PC-3 (cell line): ENCODE results near the gene KYAT1. TPM values are rescaled to one million over a fixed set of nuclear protein-coding genes. Genes with fewer than 3 reads are reported as not detected.

Source experiments
- ATAC-seq: fragments of 200-7000 bp; cut with Tn5 transposase; 2 replicates; pipeline ENCODE4 v1.9.1; 2020; ENCODE audit warnings: mild to moderate bottlenecking, moderate library complexity
- Bru-seq: library from RNA; stranded (reverse); fragments of 400-500 nt; gene quantifications from one replicate; lab custom pipeline; 2021; lab: Mats Ljungman, UMichigan
- BruChase-seq, 2 experiments: library from RNA; stranded (reverse); fragments of 400-500 nt; gene quantifications; one replicate each; lab custom pipeline; 2021; lab: Mats Ljungman, UMichigan
- BruUV-seq: library from RNA; stranded (reverse); fragments of 400-500 nt; replicated peaks from 2 replicates; lab custom pipeline; 2021; lab: Mats Ljungman, UMichigan
- CTCF ChIA-PET: fragments of 300-600 bp; sonication (Branson Sonifier 250); formaldehyde crosslinking; loops from one replicate; lab custom pipeline; 2022; ENCODE audit warnings: antibody characterized with exemption; lab: Charles Lee
- POLR2A ChIA-PET: fragments of 300-600 bp; sonication (Branson Sonifier 250); formaldehyde crosslinking; loops from one replicate; lab custom pipeline; 2022; ENCODE audit warnings: antibody characterized with exemption; ENCODE audit not compliant: unreplicated experiment; lab: Charles Lee
- DNase-seq: peaks from one replicate; pipeline ENCODE4 v3.0.0-alpha.2; 2015
- H2AFZ ChIP-seq: fragments of 300-600 bp; sonication (generic); 2 replicates; pipeline ENCODE4 v1.6.0; 2016; ENCODE audit warnings: antibody characterized with exemption, low read length
- H3F3A ChIP-seq: fragments of 300-600 bp; sonication (generic); one replicate; pipeline ENCODE4 v1.6.0; 2017; ENCODE audit warnings: antibody characterized with exemption, low read length, control low read depth, mild to moderate bottlenecking; ENCODE audit not compliant: unreplicated experiment
- H3K27ac ChIP-seq: fragments of 300-600 bp; sonication (generic); 2 replicates; pipeline ENCODE4 v1.5.1; 2016; ENCODE audit warnings: mild to moderate bottlenecking, low read length
- H3K27me3 ChIP-seq: fragments of 300-600 bp; sonication (generic); 2 replicates; pipeline ENCODE4 v1.6.1; 2016; ENCODE audit warnings: low read length, mixed read lengths
- H3K36me3 ChIP-seq: fragments of 300-600 bp; sonication (generic); 2 replicates; pipeline ENCODE4 v1.6.1; 2016; ENCODE audit warnings: low read depth, mixed run types, low read length, mixed read lengths
- H3K4me1 ChIP-seq: fragments of 300-600 bp; sonication (generic); 2 replicates; pipeline ENCODE4 v1.5.1; 2016; ENCODE audit warnings: low read length; ENCODE audit not compliant: insufficient read depth
- H3K4me2 ChIP-seq: fragments of 300-600 bp; sonication (generic); 2 replicates; pipeline ENCODE4 v1.6.0; 2016; ENCODE audit warnings: low read length
- H3K4me3 ChIP-seq: fragments of 300-600 bp; sonication (generic); 2 replicates; pipeline ENCODE4 v1.5.1; 2016; ENCODE audit warnings: mild to moderate bottlenecking, low read length, mixed read lengths
- H3K79me2 ChIP-seq: fragments of 300-600 bp; sonication (generic); 2 replicates; pipeline ENCODE4 v1.6.1; 2017; ENCODE audit warnings: low read length, mixed read lengths
- H3K9ac ChIP-seq: fragments of 300-600 bp; sonication (generic); 2 replicates; pipeline ENCODE4 v1.6.0; 2016; ENCODE audit warnings: mild to moderate bottlenecking, low read length
- H3K9me2 ChIP-seq: fragments of 300-600 bp; sonication (generic); replicated peaks from 2 replicates; pipeline ENCODE4 v1.6.1; 2016; ENCODE audit warnings: mixed run types, low read length, mixed read lengths
- H3K9me3 ChIP-seq: fragments of 300-600 bp; sonication (generic); 2 replicates; pipeline ENCODE4 v1.6.1; 2016; ENCODE audit warnings: low read length, mixed read lengths
- H4K20me1 ChIP-seq: fragments of 300-600 bp; sonication (generic); 2 replicates; pipeline ENCODE4 v1.6.1; 2016; ENCODE audit warnings: low read length, mixed read lengths
- CTCF ChIP-seq: fragments of 300-600 bp; sonication (generic); conservative IDR thresholded peaks from 2 replicates; pipeline ENCODE4 v1.5.1; 2017; ENCODE audit warnings: antibody characterized with exemption, low read depth, mild to moderate bottlenecking, low read length
- EZH2 ChIP-seq: fragments of 300-600 bp; sonication (generic); IDR thresholded peaks from one replicate; pipeline ENCODE4 v1.6.1; 2017; ENCODE audit warnings: antibody characterized with exemption, mild to moderate bottlenecking, low read length; ENCODE audit not compliant: unreplicated experiment
- EZH2phosphoT487 ChIP-seq: fragments of 300-600 bp; sonication (generic); IDR thresholded peaks from 2 replicates; pipeline ENCODE4 v1.6.1; 2018; ENCODE audit warnings: mild to moderate bottlenecking, antibody characterized with exemption, low read length, borderline replicate concordance
- intact Hi-C: fragments of 100-400 bp; cut with micrococcal nuclease; formaldehyde crosslinking; loops from 2 replicates; pipeline ENCODE4 v1.9.0; 2023
- long read RNA-seq: library from polyadenylated mRNA; unstranded; transcript quantifications from one replicate; pipeline ENCODE4 v2.0.0, GENCODE V29; 2021; ENCODE audit not compliant: unreplicated experiment
- total RNA-seq: library from RNA; depleted of rRNA; stranded (reverse); fragments of >200 nt; gene quantifications from 2 replicates; pipeline ENCODE4 v1.2.3, GENCODE V29; 2014; rRNA removed

The KYAT1 gene
- total RNA-seq (7.4 and 12.9 TPM in 2 replicates), Bru-seq, nascent RNA (percentile 59 among the genes with signal in this experiment), BruChase-seq, experiment 1, labeled RNA remaining after a 6-hour chase (percentile 67 among the genes with signal in this experiment), BruChase-seq, experiment 2, labeled RNA remaining after a 2-hour chase (percentile 65 among the genes with signal in this experiment)
- long read RNA-seq, partial matches to known transcripts = 8 of 25 reads
- long read RNA-seq, other reads (novel, unspliced or antisense) = 14 of 25 reads

DNA sequence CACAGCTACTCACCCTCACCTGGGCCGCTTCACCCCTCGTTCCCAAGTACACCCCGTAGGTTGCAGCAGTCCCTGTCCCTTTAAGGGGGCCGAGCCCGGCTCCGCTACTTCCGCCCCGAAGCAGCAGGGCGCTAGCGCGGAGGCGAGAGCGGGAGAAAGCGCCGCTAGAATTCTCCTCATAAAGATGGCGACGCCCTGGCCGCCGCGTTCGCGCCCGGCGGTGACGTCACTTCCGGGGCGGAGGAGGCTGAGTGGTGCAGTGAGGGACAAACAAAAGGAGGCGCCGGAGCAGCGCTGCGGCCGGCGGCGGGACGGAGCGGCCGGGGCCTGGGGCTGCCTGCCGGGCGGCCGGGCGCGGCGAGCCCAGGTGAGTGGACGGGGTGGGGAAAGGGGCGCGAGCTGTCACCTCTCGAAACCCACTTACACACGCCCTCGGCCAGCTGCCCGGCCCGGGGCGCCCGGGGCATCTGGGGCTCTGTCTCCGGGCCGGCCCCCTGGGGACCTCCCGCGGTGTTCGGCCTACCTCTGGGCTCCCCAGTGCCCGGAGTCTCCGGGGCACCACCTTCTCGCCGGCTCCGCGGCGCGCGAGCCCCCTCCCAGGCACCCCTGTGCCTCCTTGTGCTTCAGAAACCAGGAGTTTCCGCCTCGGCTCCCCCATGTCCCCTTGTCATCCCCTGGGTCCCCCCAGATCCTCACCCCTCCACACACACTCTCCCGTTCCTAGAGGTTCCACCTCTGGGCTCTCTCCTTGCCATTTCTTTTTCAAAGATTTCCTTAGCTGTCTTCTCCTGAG lies at the start of gene KYAT1, which contains the start of gene LRRC8A:
TSS of gene KYAT1 (minus strand) at position 67 of the 793 bp plus-strand sequence. CDS start 36,545 bp downstream, outside the sequence.
TSS of gene LRRC8A (plus strand) at position 250 of the 793 bp plus-strand sequence. CDS start 25,032 bp downstream, outside the sequence.
- H3K9me3 ChIP-seq = no peaks in the 10 kb centered on the region
- DNase-seq (peak; percentile 95), ATAC-seq (peak; percentile 85)
- no TSS peak for BruUV-seq
- H3K4me2 ChIP-seq = peak within 1 kb of the TSS; percentile 99
- no peak for TF ChIP-seq EZH2
- TF ChIP-seq EZH2phosphoT487 = no peak
- no peak for TF ChIP-seq CTCF
- H4K20me1 ChIP-seq = peaks cover 11% of the 10 kb centered on the region
- POLR2A ChIA-PET = no interaction called here
- H3K4me1 ChIP-seq = peaks cover 24% of the 10 kb centered on the region
- no peaks in the 10 kb centered on the region for H3K9me2 ChIP-seq
- H3K79me2 ChIP-seq = peaks cover 78% of the 10 kb centered on the region
- peaks cover 9% of the 10 kb centered on the region; the same call in 1 of the 2 replicates for H3K36me3 ChIP-seq
- peak within 1 kb of the TSS; percentile 100 for H3K4me3 ChIP-seq
- intact Hi-C loops = loop anchor here (5.0 kb wide), 1 partner anchor 35 kb away; no protein-coding TSS in a partner anchor
- H3K27me3 ChIP-seq = no peaks in the 10 kb centered on the region
- peak within 1 kb of the TSS; percentile 34; the same call in 1 of the 2 replicates for H3K27ac ChIP-seq
- H2AFZ ChIP-seq = peak within 1 kb of the TSS; percentile 93
- CTCF ChIA-PET = interaction anchor here (1.0 kb wide), 1 partner anchor 146 kb away, joined by 3 read pairs; the partner anchor contains the start of gene SH3GLB2
- H3F3A ChIP-seq = no peaks in the 10 kb centered on the region
- H3K9ac ChIP-seq = peak within 1 kb of the TSS; percentile 92

GRCh38 chr9:128929560-128929959 lies 47.8 kb upstream of the KYAT1 start:
- no peaks in the 10 kb centered on the region for H3K9me3 ChIP-seq
- H4K20me1 ChIP-seq = no peaks in the 10 kb centered on the region
- ChIA-PET POLR2A (interaction anchor here (0.7 kb wide), 1 partner anchor 59 kb away, joined by 14 read pairs; no protein-coding TSS in a partner anchor), CTCF (interaction anchor here (0.7 kb wide), 1 partner anchor 67 kb away, joined by 3 read pairs; no protein-coding TSS in a partner anchor)
- H3K4me3 ChIP-seq = no peak overlapping the region
- intact Hi-C loops = no loop called here
- no peak overlapping the region for H3K9ac ChIP-seq
- no peaks in the 10 kb centered on the region for H3K79me2 ChIP-seq
- ATAC-seq (no peak), DNase-seq (no peak)
- TF ChIP-seq EZH2 (no peak), EZH2phosphoT487 (no peak), CTCF (no peak)
- no peak overlapping the region for H3K4me2 ChIP-seq
- H3K36me3 ChIP-seq = no peaks in the 10 kb centered on the region
- no peaks in the 10 kb centered on the region for H3K4me1 ChIP-seq
- no peaks in the 10 kb centered on the region for H3F3A ChIP-seq
- H3K27ac ChIP-seq = no peak overlapping the region
- BruUV-seq = no TSS peak
- no peaks in the 10 kb centered on the region for H3K27me3 ChIP-seq
- no peaks in the 10 kb centered on the region for H3K9me2 ChIP-seq
- H2AFZ ChIP-seq = no peak overlapping the region
